ENCODE results near the gene SNPH. TPM values are rescaled to one million over a fixed set of nuclear protein-coding genes. Genes with fewer than 3 reads are reported as not detected.
"Not testable (repeated sequence)": the region's sequence is repeated elsewhere in the genome, so short reads cannot be mapped to it uniquely, and the experiment has no call there.

Gene SNPH
- total and polyA plus RNA-seq, 2 donors = 0.71 to 2.2 TPM

DNA sequence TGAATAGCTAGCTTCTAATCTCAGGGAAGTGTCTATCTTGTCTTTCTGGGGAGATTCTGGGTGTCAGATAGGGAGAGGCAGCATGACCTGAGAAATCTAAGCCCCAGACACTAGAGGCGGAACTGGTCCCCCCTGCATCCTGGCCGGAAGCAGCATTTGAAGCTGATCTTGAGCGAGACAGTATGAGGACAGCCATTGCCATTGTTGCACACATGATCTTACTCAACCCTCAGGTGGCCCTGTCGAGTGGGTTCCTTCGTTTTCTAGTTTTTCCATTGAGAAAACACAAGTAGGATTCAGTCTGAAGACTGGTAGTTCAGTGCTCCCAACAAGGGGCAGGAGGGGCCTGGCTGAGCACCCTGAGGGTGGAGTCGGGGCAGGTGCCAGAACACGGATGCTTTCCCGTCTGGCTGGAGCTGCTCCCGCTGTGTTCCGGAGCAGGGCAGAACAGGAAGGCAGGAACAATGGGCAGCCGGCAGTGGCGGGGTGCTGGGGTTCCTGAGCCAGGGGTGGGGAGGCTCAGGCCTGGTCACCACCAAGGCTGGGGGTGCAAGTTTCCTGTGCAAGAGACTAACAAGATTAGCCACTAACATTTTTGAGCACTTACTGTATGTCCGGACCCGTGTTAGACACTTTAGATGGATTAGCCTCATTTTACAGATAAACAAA, 70.7 kb downstream of the SNPH start:
- no peak overlapping the region for H3K4me3 ChIP-seq (ENCODE audit: low read length in 2 of 2)
- DNase-seq (ENCODE audit: low read depth in 6 of 9, low spot score in 9 of 9) = peak in 1 of 9 donors; percentile 45
- 46% methylated on average over 14 of the region's 14 CpGs for WGBS
- H3K9me3 ChIP-seq (ENCODE audit: control insufficient read depth in 2 of 2, insufficient read depth in 1 of 2, low read length in 1 of 2) = no peaks in the 10 kb centered on the region
- H3K4me1 ChIP-seq (ENCODE audit: control insufficient read depth in 2 of 2, insufficient read depth in 2 of 2, low read length in 2 of 2) = peaks cover 2 to 9% of the 10 kb centered on the region in 2 donors
- no peaks in the 10 kb centered on the region for H3K27me3 ChIP-seq (ENCODE audit: control insufficient read depth in 2 of 2, insufficient read depth in 1 of 2, low read length in 1 of 2)
- H3K27ac ChIP-seq (ENCODE audit: low read depth in 1 of 2, low read length in 1 of 2) = peak overlapping the region in 1 of 2 donors; percentile 19
- H3K36me3 ChIP-seq (ENCODE audit: control insufficient read depth in 2 of 2, insufficient read depth in 2 of 2, low read length in 1 of 2) = peaks cover 10 to 11% of the 10 kb centered on the region in 2 donors

DNA sequence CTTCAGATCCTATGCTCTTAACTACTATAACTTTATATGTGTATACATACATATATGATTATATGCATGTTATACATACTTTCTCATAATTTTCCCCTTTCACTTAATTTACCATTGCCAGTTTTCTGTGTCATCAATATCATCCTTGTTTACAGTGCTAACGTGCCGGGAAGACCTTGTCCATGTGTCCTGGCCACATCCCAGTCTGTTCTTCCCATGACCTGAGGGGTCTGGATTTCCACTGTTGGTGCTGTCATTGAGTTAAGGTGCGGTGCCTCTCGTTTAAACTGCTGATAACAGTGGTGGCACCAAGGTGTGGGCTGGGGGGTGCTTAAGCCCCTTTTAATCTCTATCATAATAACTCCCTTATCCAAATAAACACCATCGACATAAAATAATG, 71.3 kb downstream of the SNPH start:
- Histone ChIP-seq H3K27ac (ENCODE audit: low read depth in 1 of 2, low read length in 1 of 2) (no peak overlapping the region), H3K36me3 (ENCODE audit: control insufficient read depth in 2 of 2, insufficient read depth in 2 of 2, low read length in 1 of 2) (peaks cover 8 to 11% of the 10 kb centered on the region in 2 donors), H3K4me1 (ENCODE audit: control insufficient read depth in 2 of 2, insufficient read depth in 2 of 2, low read length in 2 of 2) (peaks cover 2 to 9% of the 10 kb centered on the region in 2 donors), H3K27me3 (ENCODE audit: control insufficient read depth in 2 of 2, insufficient read depth in 1 of 2, low read length in 1 of 2) (no peaks in the 10 kb centered on the region), H3K9me3 (ENCODE audit: control insufficient read depth in 2 of 2, insufficient read depth in 1 of 2, low read length in 1 of 2) (no peaks in the 10 kb centered on the region), H3K4me3 (ENCODE audit: low read length in 2 of 2) (no peak overlapping the region)
- WGBS = 97% methylated on average over 5 of the region's 5 CpGs
- DNase-seq (ENCODE audit: low read depth in 6 of 9, low spot score in 9 of 9) = no peak

DNA sequence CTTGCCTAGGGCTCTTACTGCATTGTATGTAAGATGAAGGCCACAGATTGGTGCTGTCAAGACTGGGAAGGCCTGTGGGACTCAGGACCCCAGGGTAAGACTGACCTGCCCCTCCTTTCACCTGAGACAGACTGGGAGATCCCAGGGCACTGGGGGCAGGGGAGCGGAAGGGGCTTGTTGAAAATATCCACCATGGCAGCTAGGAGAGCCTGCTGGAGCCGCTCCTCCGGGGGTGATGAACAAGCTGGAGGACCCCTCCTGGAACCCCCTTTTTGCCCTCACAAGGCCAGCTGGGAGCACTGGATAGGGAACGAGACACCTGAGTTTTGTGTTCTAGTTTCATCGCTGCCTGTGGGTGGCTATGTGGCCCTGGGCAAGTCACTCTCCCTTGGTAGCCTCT, 72.0 kb downstream of the SNPH start:
- DNase-seq (ENCODE audit: low read depth in 6 of 9, low spot score in 9 of 9) = no peak

DNA sequence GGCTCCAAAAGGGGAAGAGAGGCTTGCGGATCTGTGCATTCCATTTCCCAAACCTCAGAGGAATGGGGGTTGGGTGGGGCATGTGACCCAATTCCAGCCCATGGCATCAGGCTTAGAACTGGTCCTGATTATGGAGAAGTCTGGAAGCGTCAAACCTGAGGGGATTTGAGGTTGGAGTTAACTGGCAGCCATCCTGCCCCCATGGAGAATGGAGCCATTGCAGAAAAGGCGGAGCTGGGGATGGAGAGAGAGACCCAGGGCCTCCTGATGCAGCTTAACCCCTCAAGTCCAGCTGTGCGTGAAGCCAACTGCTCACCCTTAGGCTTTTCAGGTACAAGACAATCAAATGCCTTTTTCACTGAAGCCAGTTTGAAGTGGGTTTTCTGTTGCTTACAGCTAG, 72.7 kb downstream of the SNPH start:
- WGBS = 96% methylated on average over 4 of the region's 4 CpGs
- peaks cover 0 to 1% of the 10 kb centered on the region in 2 donors for H3K36me3 ChIP-seq (ENCODE audit: control insufficient read depth in 2 of 2, insufficient read depth in 2 of 2, low read length in 1 of 2)
- H3K4me3 ChIP-seq (ENCODE audit: low read length in 2 of 2) = no peak overlapping the region
- H3K9me3 ChIP-seq (ENCODE audit: control insufficient read depth in 2 of 2, insufficient read depth in 1 of 2, low read length in 1 of 2) = no peaks in the 10 kb centered on the region
- DNase-seq (ENCODE audit: low read depth in 6 of 9, low spot score in 9 of 9) = no peak
- peaks cover 2 to 9% of the 10 kb centered on the region in 2 donors for H3K4me1 ChIP-seq (ENCODE audit: control insufficient read depth in 2 of 2, insufficient read depth in 2 of 2, low read length in 2 of 2)
- no peaks in the 10 kb centered on the region for H3K27me3 ChIP-seq (ENCODE audit: control insufficient read depth in 2 of 2, insufficient read depth in 1 of 2, low read length in 1 of 2)
- no peak overlapping the region for H3K27ac ChIP-seq (ENCODE audit: low read depth in 1 of 2, low read length in 1 of 2)

More for the DNA sequence above, 72.0 kb downstream of the SNPH start:
- Histone ChIP-seq H3K4me1 (ENCODE audit: control insufficient read depth in 2 of 2, insufficient read depth in 2 of 2, low read length in 2 of 2) (peaks cover 2 to 9% of the 10 kb centered on the region in 2 donors), H3K27ac (ENCODE audit: low read depth in 1 of 2, low read length in 1 of 2) (no peak overlapping the region), H3K27me3 (ENCODE audit: control insufficient read depth in 2 of 2, insufficient read depth in 1 of 2, low read length in 1 of 2) (no peaks in the 10 kb centered on the region), H3K36me3 (ENCODE audit: control insufficient read depth in 2 of 2, insufficient read depth in 2 of 2, low read length in 1 of 2) (peaks cover 3 to 8% of the 10 kb centered on the region in 2 donors), H3K9me3 (ENCODE audit: control insufficient read depth in 2 of 2, insufficient read depth in 1 of 2, low read length in 1 of 2) (no peaks in the 10 kb centered on the region), H3K4me3 (ENCODE audit: low read length in 2 of 2) (no peak overlapping the region)
- WGBS = 97% methylated on average over 5 of the region's 5 CpGs

DNA sequence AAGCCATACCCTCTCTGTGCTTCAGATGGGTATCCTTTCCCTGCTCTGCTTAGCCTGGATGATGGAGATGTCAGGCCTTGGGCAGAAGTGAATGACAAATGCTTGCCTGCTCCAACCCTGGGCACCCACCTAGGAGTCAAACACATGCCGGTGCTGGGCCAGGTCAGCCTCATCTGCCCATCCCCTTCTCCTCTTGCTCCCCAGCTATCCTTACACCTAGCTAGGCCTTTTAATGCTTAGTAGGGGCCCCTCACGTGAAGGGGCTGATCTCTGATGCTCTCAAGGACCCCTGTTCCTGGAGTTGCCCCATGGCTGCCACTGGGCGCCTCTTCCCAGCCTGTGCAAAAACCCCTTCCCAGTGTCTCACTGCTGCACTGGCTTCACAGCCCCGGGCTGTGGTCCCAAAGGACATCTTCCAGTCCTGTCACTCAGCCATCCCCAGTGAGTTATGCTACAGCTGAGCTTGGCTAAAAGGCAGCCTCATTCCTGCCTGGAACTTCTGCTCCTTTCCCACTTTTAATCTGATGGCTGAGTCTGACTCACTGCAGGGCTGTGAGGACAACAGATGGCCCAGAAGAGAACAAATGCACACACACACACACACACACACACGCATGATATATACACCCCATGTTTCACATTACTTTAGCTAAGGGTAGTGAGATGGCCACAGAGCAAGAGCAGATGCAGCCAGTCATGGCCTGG, 75.6 kb downstream of the SNPH start:
- Histone ChIP-seq H3K9me3 (ENCODE audit: control insufficient read depth in 2 of 2, insufficient read depth in 1 of 2, low read length in 1 of 2) (no peaks in the 10 kb centered on the region), H3K4me1 (ENCODE audit: control insufficient read depth in 2 of 2, insufficient read depth in 2 of 2, low read length in 2 of 2) (peaks cover 4% of the 10 kb centered on the region in 2 donors), H3K36me3 (ENCODE audit: control insufficient read depth in 2 of 2, insufficient read depth in 2 of 2, low read length in 1 of 2) (no peaks in the 10 kb centered on the region), H3K27me3 (ENCODE audit: control insufficient read depth in 2 of 2, insufficient read depth in 1 of 2, low read length in 1 of 2) (no peaks in the 10 kb centered on the region), H3K4me3 (ENCODE audit: low read length in 2 of 2) (no peak overlapping the region), H3K27ac (ENCODE audit: low read depth in 1 of 2, low read length in 1 of 2) (no peak overlapping the region)
- no peak for DNase-seq (ENCODE audit: low read depth in 6 of 9, low spot score in 9 of 9)
- WGBS = 92% methylated on average over 5 of the region's 5 CpGs

DNA sequence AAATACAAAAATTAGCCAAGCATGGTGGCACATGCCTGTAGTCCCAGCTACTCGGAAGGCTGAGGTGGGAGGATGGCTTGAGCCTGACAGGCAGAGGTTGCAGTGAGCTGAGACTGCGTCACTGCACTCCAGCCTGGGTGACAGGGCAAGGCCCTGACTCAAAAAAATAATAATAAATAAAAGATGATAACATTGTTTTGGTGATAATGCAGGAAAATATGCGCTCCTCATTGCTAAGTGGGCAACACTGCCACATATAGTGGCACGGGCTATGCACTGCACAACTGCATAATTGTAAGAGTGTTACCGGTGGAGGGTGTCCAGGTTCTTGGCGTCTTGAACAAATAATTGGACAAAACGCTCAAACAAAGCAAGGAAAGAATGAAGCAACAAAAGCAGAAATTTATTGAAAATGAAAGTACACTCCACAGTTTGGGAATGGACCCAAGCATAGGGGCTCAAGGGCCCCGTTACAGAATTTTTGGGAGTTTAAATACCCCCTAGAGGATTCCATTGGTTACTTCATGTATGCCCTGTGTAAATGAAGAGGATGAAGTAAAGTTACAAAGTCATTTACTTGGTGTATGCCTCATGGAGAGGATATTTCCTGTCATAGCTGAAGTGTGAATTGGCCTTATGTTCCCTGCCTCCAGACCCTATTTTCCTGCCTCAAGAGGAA, 77.5 kb downstream of the SNPH start:
- not testable (repeated sequence) for H3K4me3 ChIP-seq (ENCODE audit: low read length in 2 of 2); H3K9me3 ChIP-seq (ENCODE audit: control insufficient read depth in 2 of 2, insufficient read depth in 1 of 2, low read length in 1 of 2); H3K27me3 ChIP-seq (ENCODE audit: control insufficient read depth in 2 of 2, insufficient read depth in 1 of 2, low read length in 1 of 2); H3K27ac ChIP-seq (ENCODE audit: low read depth in 1 of 2, low read length in 1 of 2); H3K4me1 ChIP-seq (ENCODE audit: control insufficient read depth in 2 of 2, insufficient read depth in 2 of 2, low read length in 2 of 2); H3K36me3 ChIP-seq (ENCODE audit: control insufficient read depth in 2 of 2, insufficient read depth in 2 of 2, low read length in 1 of 2); DNase-seq (ENCODE audit: low read depth in 6 of 9, low spot score in 9 of 9)
- WGBS = 99% methylated on average over 8 of the region's 8 CpGs

DNA sequence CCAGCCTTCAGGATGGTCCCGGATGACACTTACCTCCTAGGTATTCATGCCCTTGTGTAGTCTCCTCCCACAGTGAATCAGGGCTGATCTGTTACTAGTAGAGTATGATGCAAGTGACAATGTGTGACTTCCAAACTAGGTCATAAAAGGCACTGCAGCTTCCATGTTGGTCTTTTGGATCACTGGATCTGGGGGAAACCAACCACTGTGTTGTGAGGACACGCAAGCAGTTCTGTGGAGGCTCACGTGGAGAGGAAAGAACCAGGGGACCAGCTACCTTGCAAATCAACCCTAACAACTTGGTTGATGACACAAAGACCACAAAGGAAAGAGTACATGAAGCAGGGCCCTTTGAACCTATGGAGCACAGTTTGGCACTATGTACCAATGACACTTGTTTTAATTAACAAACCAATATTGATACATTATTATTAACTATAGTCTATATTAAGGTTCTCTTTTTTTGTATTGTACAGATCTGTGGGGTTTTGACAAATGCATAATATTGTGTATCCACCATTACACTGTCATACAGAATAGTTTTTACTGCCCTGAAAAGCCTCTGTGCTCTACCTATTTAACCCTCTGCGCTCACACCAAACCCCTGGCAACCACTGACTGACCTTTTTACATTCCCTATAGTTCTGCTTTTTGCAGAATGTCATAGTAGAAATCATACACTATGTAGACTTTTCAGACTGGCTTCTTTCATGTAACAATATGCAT, 79.1 kb downstream of the SNPH start:
- DNase-seq (ENCODE audit: low read depth in 6 of 9, low spot score in 9 of 9) = no peak
- Histone ChIP-seq H3K4me1 (ENCODE audit: control insufficient read depth in 2 of 2, insufficient read depth in 2 of 2, low read length in 2 of 2) (peaks cover 0 to 2% of the 10 kb centered on the region in 2 donors), H3K4me3 (ENCODE audit: low read length in 2 of 2) (no peak overlapping the region), H3K27ac (ENCODE audit: low read depth in 1 of 2, low read length in 1 of 2) (no peak overlapping the region), H3K27me3 (ENCODE audit: control insufficient read depth in 2 of 2, insufficient read depth in 1 of 2, low read length in 1 of 2) (no peaks in the 10 kb centered on the region), H3K9me3 (ENCODE audit: control insufficient read depth in 2 of 2, insufficient read depth in 1 of 2, low read length in 1 of 2) (no peaks in the 10 kb centered on the region), H3K36me3 (ENCODE audit: control insufficient read depth in 2 of 2, insufficient read depth in 2 of 2, low read length in 1 of 2) (no peaks in the 10 kb centered on the region)
- 94% methylated on average over 4 of the region's 4 CpGs for WGBS

DNA sequence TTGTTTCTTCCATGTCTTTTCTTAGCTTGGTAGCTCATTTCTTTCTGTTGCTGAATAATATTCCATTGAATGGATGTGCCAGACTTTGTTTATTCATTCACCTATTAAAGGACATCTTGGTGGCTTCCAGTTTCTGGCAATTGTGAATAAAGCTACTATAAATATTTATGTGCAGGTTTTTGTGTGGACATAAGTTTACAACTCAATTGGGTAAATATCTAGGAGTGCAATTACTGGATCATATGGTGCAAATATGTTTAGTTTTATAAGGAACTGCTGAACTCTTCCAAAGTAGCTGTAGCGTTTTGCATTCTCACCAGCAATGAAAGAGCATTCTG, 79.6 kb downstream of the SNPH start:
- no peak for DNase-seq (ENCODE audit: low read depth in 6 of 9, low spot score in 9 of 9)
- H3K9me3 ChIP-seq (ENCODE audit: control insufficient read depth in 2 of 2, insufficient read depth in 1 of 2, low read length in 1 of 2) = no peaks in the 10 kb centered on the region
- H3K4me1 ChIP-seq (ENCODE audit: control insufficient read depth in 2 of 2, insufficient read depth in 2 of 2, low read length in 2 of 2) = peaks cover 0 to 2% of the 10 kb centered on the region in 2 donors
- no peaks in the 10 kb centered on the region for H3K36me3 ChIP-seq (ENCODE audit: control insufficient read depth in 2 of 2, insufficient read depth in 2 of 2, low read length in 1 of 2)
- no peak overlapping the region for H3K27ac ChIP-seq (ENCODE audit: low read depth in 1 of 2, low read length in 1 of 2)
- H3K27me3 ChIP-seq (ENCODE audit: control insufficient read depth in 2 of 2, insufficient read depth in 1 of 2, low read length in 1 of 2) = no peaks in the 10 kb centered on the region
- H3K4me3 ChIP-seq (ENCODE audit: low read length in 2 of 2) = no peak overlapping the region
- 92% methylated on average over 1 of the region's 1 CpG for WGBS
